ENCODE results near the gene CAMSAP1.
A peak's percentile ranks its signal among the peaks of the same experiment; 100 is the strongest.

CAMSAP1 gene

DNA sequence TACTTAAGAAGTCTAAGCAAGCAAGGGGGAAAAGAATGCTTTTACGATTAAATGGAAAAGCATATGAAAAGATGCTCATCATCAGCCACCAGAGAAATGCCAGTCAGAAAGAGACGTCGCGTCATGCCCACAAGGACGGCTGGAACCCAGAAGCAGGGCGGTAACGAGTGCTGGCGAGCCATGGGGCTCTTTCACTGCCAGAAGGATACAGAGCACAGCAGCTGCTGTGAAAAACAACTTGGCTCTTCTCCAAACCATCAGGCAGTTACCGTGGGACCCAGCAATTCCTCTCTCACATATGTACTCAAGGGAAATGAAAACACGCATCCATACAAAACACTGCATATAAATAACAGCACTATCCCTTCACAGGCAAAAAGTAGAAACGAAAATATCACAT, 95.5 kb downstream of the CAMSAP1 start:
- POLR2A ChIA-PET, result no interaction called here
- no peaks in the 10 kb centered on the region for H3K9me3 ChIP-seq (ENCODE audit: control insufficient read depth, insufficient read depth, low read depth, low read length)
- H3K4me3 ChIP-seq (ENCODE audit: low read depth, low read length), result no peak overlapping the region
- CTCF ChIA-PET, result interaction anchor here (0.6 to 4.0 kb wide), 2 partner anchors 14 to 148 kb away, joined by 3 to 23 read pairs; no protein-coding TSS in a partner anchor
- H3K27ac ChIP-seq (ENCODE audit: extremely low read depth, low read depth, low read length), result no peak overlapping the region
- peaks cover 0 to 77% of the 10 kb centered on the region in 2 experiments; a peak in 2 of 3 replicates for H3K36me3 ChIP-seq (ENCODE audit: control insufficient read depth in 2 of 2, insufficient read depth in 1 of 2, low read length in 2 of 2)
- no peak for TF ChIP-seq ZNF292 (tag by site-specific recombination; IDR thresholded peaks at IDR 0.05; ENCODE audit: borderline replicate concordance, low read depth)
- TF ChIP-seq ZNF501 (tag by site-specific recombination; IDR thresholded peaks at IDR 0.05), result no peak
- TF ChIP-seq ZNF311 (tag by site-specific recombination; IDR thresholded peaks at IDR 0.05; ENCODE audit: borderline replicate concordance), result no peak
- no peak for TF ChIP-seq ZNF621 (tag by site-specific recombination; IDR thresholded peaks at IDR 0.05)
- TF ChIP-seq TCF7L2 (IDR thresholded peaks at IDR 0.05; ENCODE audit: borderline replicate concordance, low read depth, low read length), result no peak
- TF ChIP-seq ZNF140 (tag by site-specific recombination; IDR thresholded peaks at IDR 0.05), result no peak
- TF ChIP-seq ZNF791 (tag by site-specific recombination; IDR thresholded peaks at IDR 0.05), result no peak
- TF ChIP-seq, protein P1, sequence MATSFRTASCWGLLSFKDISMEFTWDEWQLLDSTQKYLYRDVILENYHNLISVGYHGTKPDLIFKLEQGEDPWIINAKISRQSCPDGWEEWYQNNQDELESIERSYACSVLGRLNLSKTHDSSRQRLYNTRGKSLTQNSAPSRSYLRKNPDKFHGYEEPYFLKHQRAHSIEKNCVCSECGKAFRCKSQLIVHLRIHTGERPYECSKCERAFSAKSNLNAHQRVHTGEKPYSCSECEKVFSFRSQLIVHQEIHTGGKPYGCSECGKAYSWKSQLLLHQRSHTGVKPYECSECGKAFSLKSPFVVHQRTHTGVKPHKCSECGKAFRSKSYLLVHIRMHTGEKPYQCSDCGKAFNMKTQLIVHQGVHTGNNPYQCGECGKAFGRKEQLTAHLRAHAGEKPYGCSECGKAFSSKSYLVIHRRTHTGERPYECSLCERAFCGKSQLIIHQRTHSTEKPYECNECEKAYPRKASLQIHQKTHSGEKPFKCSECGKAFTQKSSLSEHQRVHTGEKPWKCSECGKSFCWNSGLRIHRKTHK (tag by site-specific recombination; IDR thresholded peaks at IDR 0.05), result no peak
- TF ChIP-seq, protein P2, sequence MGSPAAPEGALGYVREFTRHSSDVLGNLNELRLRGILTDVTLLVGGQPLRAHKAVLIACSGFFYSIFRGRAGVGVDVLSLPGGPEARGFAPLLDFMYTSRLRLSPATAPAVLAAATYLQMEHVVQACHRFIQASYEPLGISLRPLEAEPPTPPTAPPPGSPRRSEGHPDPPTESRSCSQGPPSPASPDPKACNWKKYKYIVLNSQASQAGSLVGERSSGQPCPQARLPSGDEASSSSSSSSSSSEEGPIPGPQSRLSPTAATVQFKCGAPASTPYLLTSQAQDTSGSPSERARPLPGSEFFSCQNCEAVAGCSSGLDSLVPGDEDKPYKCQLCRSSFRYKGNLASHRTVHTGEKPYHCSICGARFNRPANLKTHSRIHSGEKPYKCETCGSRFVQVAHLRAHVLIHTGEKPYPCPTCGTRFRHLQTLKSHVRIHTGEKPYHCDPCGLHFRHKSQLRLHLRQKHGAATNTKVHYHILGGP (tag by site-specific recombination; IDR thresholded peaks at IDR 0.05), result no peak
- TF ChIP-seq ZNF510 (tag by site-specific recombination; IDR thresholded peaks at IDR 0.05; ENCODE audit: insufficient replicate concordance), result no peak
- TF ChIP-seq BCL11B (tag by site-specific recombination; IDR thresholded peaks at IDR 0.05; ENCODE audit: low read depth), result no peak
- TF ChIP-seq HOXA7 (CRISPR knock-in tag; IDR thresholded peaks at IDR 0.05; ENCODE audit: borderline replicate concordance), result no peak
- H3K4me1 ChIP-seq (ENCODE audit: control insufficient read depth, insufficient read depth, low read length), result no peaks in the 10 kb centered on the region

DNA sequence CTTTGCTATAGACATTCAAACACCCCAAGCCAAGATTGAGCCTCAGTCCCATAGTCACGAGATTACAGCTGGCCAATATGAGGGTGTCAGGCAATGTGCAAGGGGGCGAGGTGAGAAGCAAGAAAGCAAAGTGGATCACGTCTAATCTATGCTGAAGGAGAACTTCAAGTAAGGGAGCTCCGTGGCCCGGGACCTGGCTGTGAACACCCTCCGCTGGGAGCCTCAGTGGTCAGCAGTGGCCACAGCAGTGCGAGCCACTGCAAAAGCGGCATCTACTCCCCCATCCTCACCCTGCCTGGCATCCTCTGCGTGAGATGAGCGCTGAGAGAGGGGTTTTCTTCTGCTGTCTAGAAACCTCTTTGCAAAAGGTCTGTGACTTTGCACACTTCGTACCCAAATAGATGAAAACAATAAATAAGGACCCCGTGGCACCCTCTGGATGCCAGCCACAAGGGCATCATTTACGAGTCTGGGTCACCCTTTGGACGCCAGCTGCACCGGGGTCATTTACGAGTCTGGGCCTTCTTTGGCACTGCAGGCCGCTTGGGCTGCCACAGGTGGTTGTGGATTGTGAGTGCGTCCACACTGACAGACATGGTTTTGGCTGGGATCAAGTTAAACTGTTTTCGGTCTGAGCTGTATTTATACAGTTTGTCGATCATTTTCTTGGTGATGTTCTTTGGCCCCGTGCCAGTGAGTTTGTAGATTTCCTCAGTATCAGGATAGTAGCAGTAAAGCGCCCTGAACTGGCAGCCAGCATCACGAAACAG, 96.4 kb downstream of the CAMSAP1 start:
- Histone ChIP-seq H3K4me1 (ENCODE audit: control insufficient read depth, insufficient read depth, low read length) (no peaks in the 10 kb centered on the region), H3K4me3 (ENCODE audit: low read depth, low read length) (no peak overlapping the region), H3K9me3 (ENCODE audit: control insufficient read depth, insufficient read depth, low read depth, low read length) (no peaks in the 10 kb centered on the region), H3K36me3 (ENCODE audit: control insufficient read depth in 2 of 2, insufficient read depth in 1 of 2, low read length in 2 of 2) (peaks cover 0 to 68% of the 10 kb centered on the region in 2 experiments; a peak in 2 of 3 replicates), H3K27ac (ENCODE audit: extremely low read depth, low read depth, low read length) (no peak overlapping the region)
- TF ChIP-seq ZNF140 (tag by site-specific recombination; IDR thresholded peaks at IDR 0.05) (no peak), SCRT2 (tag by site-specific recombination; IDR thresholded peaks at IDR 0.05) (peak; percentile 57)
- ChIA-PET CTCF (interaction anchor here (0.5 to 4.0 kb wide), 4 partner anchors 13 to 976 kb away, joined by 3 to 23 read pairs (median 4); no protein-coding TSS in a partner anchor), POLR2A (no interaction called here)

DNA sequence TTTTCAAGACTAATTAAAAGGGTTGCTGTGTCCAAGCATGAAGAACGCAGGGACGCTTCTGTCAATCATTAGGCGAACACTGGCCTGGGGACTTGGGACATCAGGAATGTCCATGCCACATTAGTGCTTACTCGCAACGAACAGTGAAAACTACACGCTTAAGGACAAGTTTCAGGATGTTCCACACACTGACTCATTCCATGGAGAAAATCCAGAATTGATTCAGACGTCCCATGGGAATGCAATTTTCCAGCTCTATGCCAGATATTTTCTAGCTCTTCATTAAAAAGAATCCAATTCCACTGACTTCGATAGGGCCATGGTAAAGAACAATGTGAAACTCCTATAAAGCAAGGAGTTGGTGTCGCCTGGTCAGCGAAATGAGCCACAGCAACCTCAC, 98.2 kb downstream of the CAMSAP1 start:
- CTCF ChIA-PET, result interaction anchor here (0.6 to 4.0 kb wide), 4 partner anchors 12 to 675 kb away, joined by 3 to 23 read pairs (median 4); no protein-coding TSS in a partner anchor
- peaks cover 0 to 51% of the 10 kb centered on the region in 2 experiments; a peak in 2 of 3 replicates for H3K36me3 ChIP-seq (ENCODE audit: control insufficient read depth in 2 of 2, insufficient read depth in 1 of 2, low read length in 2 of 2)
- POLR2A ChIA-PET, result no interaction called here
- no peak for TF ChIP-seq ZNF600 (tag by site-specific recombination; IDR thresholded peaks at IDR 0.05)
- TF ChIP-seq, protein P3, sequence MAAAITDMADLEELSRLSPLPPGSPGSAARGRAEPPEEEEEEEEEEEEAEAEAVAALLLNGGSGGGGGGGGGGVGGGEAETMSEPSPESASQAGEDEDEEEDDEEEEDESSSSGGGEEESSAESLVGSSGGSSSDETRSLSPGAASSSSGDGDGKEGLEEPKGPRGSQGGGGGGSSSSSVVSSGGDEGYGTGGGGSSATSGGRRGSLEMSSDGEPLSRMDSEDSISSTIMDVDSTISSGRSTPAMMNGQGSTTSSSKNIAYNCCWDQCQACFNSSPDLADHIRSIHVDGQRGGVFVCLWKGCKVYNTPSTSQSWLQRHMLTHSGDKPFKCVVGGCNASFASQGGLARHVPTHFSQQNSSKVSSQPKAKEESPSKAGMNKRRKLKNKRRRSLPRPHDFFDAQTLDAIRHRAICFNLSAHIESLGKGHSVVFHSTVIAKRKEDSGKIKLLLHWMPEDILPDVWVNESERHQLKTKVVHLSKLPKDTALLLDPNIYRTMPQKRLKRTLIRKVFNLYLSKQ (tag by site-specific recombination; IDR thresholded peaks at IDR 0.05; ENCODE audit: borderline replicate concordance), result no peak
- no peak for TF ChIP-seq ZNF792 (tag by site-specific recombination; IDR thresholded peaks at IDR 0.05)
- TF ChIP-seq HOXD13 (CRISPR knock-in tag; IDR thresholded peaks at IDR 0.05; ENCODE audit: borderline replicate concordance), result no peak
- no peak for TF ChIP-seq KLF16 (tag by site-specific recombination; IDR thresholded peaks at IDR 0.05)
- no peak for TF ChIP-seq ZNF677 (tag by site-specific recombination; IDR thresholded peaks at IDR 0.05)
- TF ChIP-seq YY2 (tag by site-specific recombination; IDR thresholded peaks at IDR 0.05), result no peak
- TF ChIP-seq, protein P4, sequence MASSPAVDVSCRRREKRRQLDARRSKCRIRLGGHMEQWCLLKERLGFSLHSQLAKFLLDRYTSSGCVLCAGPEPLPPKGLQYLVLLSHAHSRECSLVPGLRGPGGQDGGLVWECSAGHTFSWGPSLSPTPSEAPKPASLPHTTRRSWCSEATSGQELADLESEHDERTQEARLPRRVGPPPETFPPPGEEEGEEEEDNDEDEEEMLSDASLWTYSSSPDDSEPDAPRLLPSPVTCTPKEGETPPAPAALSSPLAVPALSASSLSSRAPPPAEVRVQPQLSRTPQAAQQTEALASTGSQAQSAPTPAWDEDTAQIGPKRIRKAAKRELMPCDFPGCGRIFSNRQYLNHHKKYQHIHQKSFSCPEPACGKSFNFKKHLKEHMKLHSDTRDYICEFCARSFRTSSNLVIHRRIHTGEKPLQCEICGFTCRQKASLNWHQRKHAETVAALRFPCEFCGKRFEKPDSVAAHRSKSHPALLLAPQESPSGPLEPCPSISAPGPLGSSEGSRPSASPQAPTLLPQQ (tag by site-specific recombination; IDR thresholded peaks at IDR 0.05), result no peak
- no peak for TF ChIP-seq ZNF202 (tag by site-specific recombination; IDR thresholded peaks at IDR 0.05; ENCODE audit: borderline replicate concordance)
- TF ChIP-seq, protein P5, sequence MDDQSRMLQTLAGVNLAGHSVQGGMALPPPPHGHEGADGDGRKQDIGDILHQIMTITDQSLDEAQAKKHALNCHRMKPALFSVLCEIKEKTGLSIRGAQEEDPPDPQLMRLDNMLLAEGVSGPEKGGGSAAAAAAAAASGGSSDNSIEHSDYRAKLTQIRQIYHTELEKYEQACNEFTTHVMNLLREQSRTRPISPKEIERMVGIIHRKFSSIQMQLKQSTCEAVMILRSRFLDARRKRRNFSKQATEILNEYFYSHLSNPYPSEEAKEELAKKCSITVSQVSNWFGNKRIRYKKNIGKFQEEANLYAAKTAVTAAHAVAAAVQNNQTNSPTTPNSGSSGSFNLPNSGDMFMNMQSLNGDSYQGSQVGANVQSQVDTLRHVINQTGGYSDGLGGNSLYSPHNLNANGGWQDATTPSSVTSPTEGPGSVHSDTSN (CRISPR knock-in tag; IDR thresholded peaks at IDR 0.05), result no peak
- TF ChIP-seq ZNF626 (tag by site-specific recombination; IDR thresholded peaks at IDR 0.05), result no peak

More for the DNA sequence above, 98.2 kb downstream of the CAMSAP1 start:
- Histone ChIP-seq H3K4me1 (ENCODE audit: control insufficient read depth, insufficient read depth, low read length) (no peaks in the 10 kb centered on the region), H3K9me3 (ENCODE audit: control insufficient read depth, insufficient read depth, low read depth, low read length) (no peaks in the 10 kb centered on the region), H3K4me3 (ENCODE audit: low read depth, low read length) (no peak overlapping the region), H3K27ac (ENCODE audit: extremely low read depth, low read depth, low read length) (no peak overlapping the region)
